ENCODE measurements around the gene MRPS2. TPM values are rescaled to one million over a fixed set of nuclear protein-coding genes. Genes with fewer than 3 reads are reported as not detected.

MRPS2 gene
- total and polyA plus RNA-seq, 4 donors: 10.9 to 71.8 (median 31.5) TPM

- Histone ChIP-seq H3K4me1 (ENCODE audit: control insufficient read depth in 4 of 4, insufficient read depth in 4 of 4, low read length in 3 of 4) (peaks cover 2 to 35% (median 29%) of the 10 kb centered on the region in 4 donors), H3K4me3 (ENCODE audit: low read depth in 1 of 3, low read length in 3 of 3) (peak overlapping the region; percentile 52 to 79 (median 71)), H3K9ac (ENCODE audit: low read depth in 1 of 2, low read length in 2 of 2) (peak overlapping the region; percentile 22 to 36), H3K9me3 (ENCODE audit: control insufficient read depth in 4 of 4, low read length in 3 of 4) (no peaks in the 10 kb centered on the region), H3K27ac (ENCODE audit: low read depth in 1 of 2, low read length in 2 of 2) (peak overlapping the region; percentile 78 to 91), H3K36me3 (ENCODE audit: control insufficient read depth in 4 of 4, insufficient read depth in 3 of 4, low read depth in 1 of 4, low read length in 3 of 4) (peaks cover 0 to 6% (median under 1%) of the 10 kb centered on the region in 4 donors), H3K27me3 (ENCODE audit: control insufficient read depth in 4 of 4, insufficient read depth in 4 of 4, low read length in 3 of 4) (no peaks in the 10 kb centered on the region)
- no peak for DNase-seq (ENCODE audit: low spot score)
- WGBS: 24% methylated on average over 4 of the region's 4 CpGs
- TF ChIP-seq HNF4G (IDR thresholded peaks at IDR 0.05) (peak; percentile 52), MAX (IDR thresholded peaks at IDR 0.05) (no peak), HNF4A (conservative IDR thresholded peaks at IDR 0.05) (peak; percentile 57 to 74), CTCF (IDR thresholded peaks at IDR 0.05; ENCODE audit: low read depth, low read length, missing input control) (no peak), REST (IDR thresholded peaks at IDR 0.05) (no peak), EGR1 (IDR thresholded peaks at IDR 0.05; ENCODE audit: low read depth in 2 of 2) (no peak)
These were observed 8.7 kb upstream of the MRPS2 start for GRCh38 chr9:135491764-135492163.

- WGBS: 96% methylated on average over 27 of the region's 27 CpGs
- DNase-seq (ENCODE audit: low spot score): no peak
- peak overlapping the region in 1 of 3 donors; percentile 71 for H3K4me3 ChIP-seq (ENCODE audit: low read depth in 1 of 3, low read length in 3 of 3)
These were observed 7.4 kb upstream of the MRPS2 start for GRCh38 chr9:135492886-135493669.

More at GRCh38 chr9:135492886-135493669, 7.4 kb upstream of the MRPS2 start:
- H3K4me1 ChIP-seq (ENCODE audit: control insufficient read depth in 4 of 4, insufficient read depth in 4 of 4, low read length in 3 of 4): peaks cover 2 to 35% (median 29%) of the 10 kb centered on the region in 4 donors
- H3K27ac ChIP-seq (ENCODE audit: low read depth in 1 of 2, low read length in 2 of 2): no peak overlapping the region
- H3K9ac ChIP-seq (ENCODE audit: low read depth in 1 of 2, low read length in 2 of 2): no peak overlapping the region
- TF ChIP-seq GABPA (IDR thresholded peaks at IDR 0.05 in 1 of 2, conservative IDR thresholded peaks at IDR 0.05 in 1 of 2): no peak
- no peak for TF ChIP-seq REST (IDR thresholded peaks at IDR 0.05)
- TF ChIP-seq ZBTB33 (IDR thresholded peaks at IDR 0.05): no peak
- TF ChIP-seq SP1 (IDR thresholded peaks at IDR 0.05): no peak
- TF ChIP-seq RXRA (IDR thresholded peaks at IDR 0.05): no peak
- TF ChIP-seq YY1 (IDR thresholded peaks at IDR 0.05): no peak
- H3K9me3 ChIP-seq (ENCODE audit: control insufficient read depth in 4 of 4, low read length in 3 of 4): no peaks in the 10 kb centered on the region
- H3K36me3 ChIP-seq (ENCODE audit: control insufficient read depth in 4 of 4, insufficient read depth in 3 of 4, low read depth in 1 of 4, low read length in 3 of 4): peaks cover 0 to 4% (median under 1%) of the 10 kb centered on the region in 4 donors
- no peaks in the 10 kb centered on the region for H3K27me3 ChIP-seq (ENCODE audit: control insufficient read depth in 4 of 4, insufficient read depth in 4 of 4, low read length in 3 of 4)

Data from liver (tissue), 9 donors.